GM12874 (cell line): ENCODE results near the gene PLEKHM2.

Experiments
- TF ChIP-seq, protein P1 (sequence below): IDR thresholded peaks from 2 replicates; pipeline ENCODE4 v1.5.1; 2011; ENCODE audit warnings: low read depth, mild to moderate bottlenecking, control low read depth, low read length, moderate library complexity; ENCODE audit not compliant: insufficient read depth

PLEKHM2 gene

DNA sequence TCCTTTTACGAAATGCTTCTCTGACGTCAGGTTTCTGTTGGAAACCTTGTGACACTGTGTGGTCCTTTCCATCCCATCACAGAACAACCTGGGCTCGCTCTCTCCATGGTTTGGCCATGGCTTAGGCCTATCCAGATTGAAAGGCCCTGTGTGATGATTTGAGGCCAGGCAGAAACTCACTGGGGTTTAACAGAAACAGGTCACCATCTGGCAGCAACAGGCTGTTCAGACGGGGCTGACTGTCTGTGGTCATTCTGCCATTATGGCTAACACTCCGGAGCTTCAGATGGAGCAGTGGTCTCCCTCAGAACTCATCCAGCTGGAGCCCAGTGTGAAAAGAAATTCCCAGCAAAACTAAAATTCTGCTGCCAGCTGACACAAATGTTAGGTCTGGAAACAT lies 9.3 kb downstream of the PLEKHM2 start:
- TF ChIP-seq, protein P1, sequence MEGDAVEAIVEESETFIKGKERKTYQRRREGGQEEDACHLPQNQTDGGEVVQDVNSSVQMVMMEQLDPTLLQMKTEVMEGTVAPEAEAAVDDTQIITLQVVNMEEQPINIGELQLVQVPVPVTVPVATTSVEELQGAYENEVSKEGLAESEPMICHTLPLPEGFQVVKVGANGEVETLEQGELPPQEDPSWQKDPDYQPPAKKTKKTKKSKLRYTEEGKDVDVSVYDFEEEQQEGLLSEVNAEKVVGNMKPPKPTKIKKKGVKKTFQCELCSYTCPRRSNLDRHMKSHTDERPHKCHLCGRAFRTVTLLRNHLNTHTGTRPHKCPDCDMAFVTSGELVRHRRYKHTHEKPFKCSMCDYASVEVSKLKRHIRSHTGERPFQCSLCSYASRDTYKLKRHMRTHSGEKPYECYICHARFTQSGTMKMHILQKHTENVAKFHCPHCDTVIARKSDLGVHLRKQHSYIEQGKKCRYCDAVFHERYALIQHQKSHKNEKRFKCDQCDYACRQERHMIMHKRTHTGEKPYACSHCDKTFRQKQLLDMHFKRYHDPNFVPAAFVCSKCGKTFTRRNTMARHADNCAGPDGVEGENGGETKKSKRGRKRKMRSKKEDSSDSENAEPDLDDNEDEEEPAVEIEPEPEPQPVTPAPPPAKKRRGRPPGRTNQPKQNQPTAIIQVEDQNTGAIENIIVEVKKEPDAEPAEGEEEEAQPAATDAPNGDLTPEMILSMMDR = no peak

- TF ChIP-seq, protein P1 = no peak
These were observed 12.9 kb downstream of the PLEKHM2 start for GRCh38 chr1:15696956-15697521.

GRCh38 chr1:15698201-15698600 lies 14.1 kb downstream of the PLEKHM2 start:
- TF ChIP-seq, protein P1 = no peak

GRCh38 chr1:15700508-15700907 lies 16.4 kb downstream of the PLEKHM2 start:
- TF ChIP-seq, protein P1 = no peak

GRCh38 chr1:15701784-15702183 lies 17.7 kb downstream of the PLEKHM2 start:
- TF ChIP-seq, protein P1 = no peak

DNA sequence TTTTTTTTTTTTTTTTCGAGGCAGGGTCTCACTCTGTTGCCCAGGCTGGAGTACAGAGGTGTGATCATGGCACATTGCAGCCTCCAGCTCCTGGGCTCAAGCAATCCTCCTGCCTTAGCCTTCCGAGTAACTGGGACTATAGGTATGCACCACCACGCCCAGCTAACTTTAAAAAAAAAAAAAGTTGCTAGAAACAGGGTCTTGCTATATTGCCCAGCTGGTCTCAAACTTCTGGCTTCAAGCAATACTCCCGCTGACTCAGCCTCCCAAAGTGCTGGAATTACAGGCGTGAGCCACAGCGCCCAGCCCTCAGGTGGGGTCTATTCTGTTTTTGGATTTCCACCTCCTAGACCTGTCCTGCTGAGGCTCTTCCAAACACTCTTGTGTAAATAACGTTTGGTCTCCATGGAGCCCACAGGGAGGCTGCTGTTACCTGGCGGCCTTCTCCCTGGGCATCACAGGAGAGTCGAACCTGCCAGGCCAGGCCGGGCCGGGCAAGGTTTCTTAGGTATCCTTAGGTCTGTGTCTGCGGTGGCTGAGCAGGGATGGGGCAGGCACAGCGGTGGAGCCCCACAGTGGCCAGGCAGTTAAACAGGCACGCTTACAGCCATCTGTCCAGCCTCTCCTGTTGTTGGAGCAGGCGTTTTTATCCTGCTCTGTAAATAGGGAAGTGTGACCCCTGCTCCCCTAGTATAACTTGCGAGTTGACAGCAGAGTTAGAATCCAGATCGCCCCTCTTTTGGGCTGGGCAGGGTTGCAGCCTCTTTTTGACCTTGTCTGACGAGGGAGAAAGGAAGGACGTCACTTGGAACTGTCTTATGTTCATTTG lies 18.8 kb downstream of the PLEKHM2 start:
- TF ChIP-seq, protein P1 = no peak

DNA sequence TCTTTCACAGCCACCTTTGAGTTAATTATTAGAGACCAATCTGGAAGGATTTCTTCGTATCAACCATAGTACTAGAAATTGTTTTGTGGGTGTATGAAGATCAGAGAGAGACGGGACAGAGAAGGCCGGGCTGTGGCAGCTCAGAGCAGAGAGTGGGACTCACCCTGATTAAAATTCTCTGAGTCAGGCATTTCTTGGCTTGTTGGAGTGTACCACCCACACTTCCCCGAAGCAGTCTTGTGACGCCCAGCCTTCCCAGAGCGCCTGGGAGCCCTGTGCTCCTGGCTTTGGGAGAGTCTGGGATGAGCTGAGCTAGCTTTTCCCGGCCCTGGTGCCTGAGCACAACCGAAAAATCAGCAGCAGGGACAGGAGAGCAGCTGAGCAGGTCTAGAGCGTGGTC lies 19.4 kb downstream of the PLEKHM2 start:
- TF ChIP-seq, protein P1 = no peak
